Mucosa of rectum (tissue), 2 donors: ENCODE measurements around the gene OR51G1.

Experiments
- H3K27ac ChIP-seq, 2 donors: one replicate each; pipeline ENCODE4 v1.7.0; 2013; ENCODE audit warnings: inconsistent platforms in 2 of 2, low read depth in 2 of 2, low read length in 2 of 2
- H3K27me3 ChIP-seq, 2 donors: one replicate each; pipeline ENCODE4 v1.7.0; 2013; ENCODE audit warnings: low read length in 2 of 2; ENCODE audit not compliant: control insufficient read depth in 2 of 2, insufficient read depth in 2 of 2
- H3K36me3 ChIP-seq, 2 donors: one replicate each; pipeline ENCODE4 v1.7.0; 2013; ENCODE audit warnings: low read length in 2 of 2; ENCODE audit not compliant: control insufficient read depth in 2 of 2, insufficient read depth in 2 of 2
- H3K4me1 ChIP-seq, 2 donors: one replicate each; pipeline ENCODE4 v1.7.0; 2013; ENCODE audit warnings: low read length in 2 of 2, mild to moderate bottlenecking in 1 of 2; ENCODE audit not compliant: control insufficient read depth in 2 of 2, insufficient read depth in 2 of 2
- H3K4me3 ChIP-seq, 2 donors: one replicate each; pipeline ENCODE4 v1.7.0; 2013; ENCODE audit warnings: low read length in 2 of 2
- H3K9ac ChIP-seq, 2 donors: one replicate each; pipeline ENCODE4 v1.7.0; 2013; ENCODE audit warnings: low read length in 2 of 2, low read depth in 1 of 2, mild to moderate bottlenecking in 1 of 2
- H3K9me3 ChIP-seq, 2 donors: one replicate each; pipeline ENCODE4 v1.7.0; 2013; ENCODE audit warnings: low read length in 2 of 2; ENCODE audit not compliant: control insufficient read depth in 2 of 2
- donor health status: healthy.
- donor health status: Normal muscosa, but diverticular disease.

The OR51G1 gene

GRCh38 chr11:4881188-4881587, 43.0 kb downstream of the OR51G1 start:
- H3K9ac ChIP-seq, result no peak overlapping the region
- no peaks in the 10 kb centered on the region for H3K9me3 ChIP-seq
- no peaks in the 10 kb centered on the region for H3K4me1 ChIP-seq
- no peak overlapping the region for H3K4me3 ChIP-seq
- no peaks in the 10 kb centered on the region for H3K36me3 ChIP-seq
- H3K27ac ChIP-seq, result no peak overlapping the region
- no peaks in the 10 kb centered on the region for H3K27me3 ChIP-seq
